HG02938 (cell line): ENCODE measurements around the gene C16orf90.
"Not testable (repeated sequence)": the region's sequence is repeated elsewhere in the genome, so short reads cannot be mapped to it uniquely, and the experiment has no call there.

Experiments
- ATAC-seq: cut with Tn5 transposase; IDR thresholded peaks from one replicate; pipeline ENCODE4 v1.9.1; 2021; ENCODE audit warnings: mild to moderate bottlenecking, moderate library complexity; ENCODE audit not compliant: unreplicated experiment

The C16orf90 gene

DNA sequence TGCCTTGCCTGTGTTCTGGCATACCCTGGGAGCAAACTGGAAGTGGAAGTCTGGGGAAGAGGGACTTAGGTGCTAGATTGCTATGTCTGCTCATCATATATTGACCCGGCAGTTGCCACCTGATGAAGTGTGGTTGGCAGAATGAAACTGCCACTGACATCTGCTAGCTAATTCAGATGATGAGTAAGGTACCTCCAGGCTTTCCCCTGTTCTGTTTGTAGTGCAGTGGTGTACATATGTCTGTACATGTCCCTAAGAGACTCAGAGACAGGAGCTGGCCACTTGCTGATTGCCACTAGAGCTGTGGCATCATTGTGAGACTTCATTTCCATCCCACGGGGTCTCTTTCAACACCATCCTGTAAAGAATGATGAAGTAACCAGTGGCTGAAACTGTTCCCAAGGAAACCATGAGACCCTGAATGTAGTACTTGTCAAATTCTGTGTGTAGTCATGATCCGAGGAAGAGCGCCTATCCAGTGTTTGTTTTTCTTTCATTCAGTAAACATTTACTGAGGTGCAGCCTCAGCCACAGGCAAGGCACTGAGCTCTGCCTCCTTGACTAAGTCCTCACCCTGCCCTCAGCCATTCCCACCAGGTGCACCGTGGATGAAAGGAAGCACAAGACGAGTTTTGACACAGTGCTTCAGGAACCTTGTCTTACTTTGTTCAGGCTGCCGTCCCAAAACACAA is 18.7 kb upstream of the C16orf90 start:
- no peak for ATAC-seq

DNA sequence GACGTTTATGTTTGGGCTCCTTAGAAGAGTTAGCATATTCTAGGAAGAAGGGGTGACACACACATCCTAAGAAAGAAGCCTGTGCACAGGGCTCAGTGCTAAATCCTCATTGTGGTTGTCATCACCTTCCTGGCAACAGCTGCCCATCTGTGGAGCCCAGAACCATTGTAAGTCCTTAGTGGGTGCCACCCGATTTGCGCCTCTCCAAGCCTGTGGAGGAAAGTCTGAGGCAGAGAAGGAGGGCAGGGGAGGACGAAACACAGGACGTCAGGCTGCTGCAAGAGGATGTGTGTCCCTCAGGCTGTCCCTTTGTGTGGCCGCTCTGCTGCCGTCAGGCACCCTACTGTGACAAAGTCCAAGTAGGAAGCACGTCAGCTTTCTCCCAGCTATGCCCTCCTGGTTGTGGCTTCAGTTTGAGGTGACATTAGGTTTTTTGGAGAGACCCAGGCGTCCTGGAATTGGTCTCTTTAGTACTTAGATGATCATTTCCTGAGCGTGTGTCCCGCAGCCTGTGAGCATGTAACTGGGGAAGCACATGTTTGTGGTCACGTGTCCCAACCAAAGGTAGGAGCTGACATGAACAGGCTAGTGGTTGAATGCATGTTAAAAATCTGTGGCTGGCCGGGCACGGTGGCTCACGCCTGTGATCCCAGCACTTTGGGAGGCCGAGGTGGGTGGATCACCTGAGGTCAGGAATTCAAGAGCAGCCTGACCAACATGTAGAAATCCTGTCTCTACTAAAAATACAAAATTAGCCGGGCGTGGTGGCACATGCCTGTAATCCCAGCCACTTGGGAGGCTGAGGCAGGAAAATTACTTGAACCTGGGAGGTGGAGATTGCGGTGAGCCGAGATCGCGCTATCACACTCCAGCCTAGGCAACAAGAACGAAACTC is 16.2 kb upstream of the C16orf90 start:
- no peak for ATAC-seq

- no peak for ATAC-seq
These were observed 15.1 kb upstream of the C16orf90 start for GRCh38 chr16:3510416-3510815.

DNA sequence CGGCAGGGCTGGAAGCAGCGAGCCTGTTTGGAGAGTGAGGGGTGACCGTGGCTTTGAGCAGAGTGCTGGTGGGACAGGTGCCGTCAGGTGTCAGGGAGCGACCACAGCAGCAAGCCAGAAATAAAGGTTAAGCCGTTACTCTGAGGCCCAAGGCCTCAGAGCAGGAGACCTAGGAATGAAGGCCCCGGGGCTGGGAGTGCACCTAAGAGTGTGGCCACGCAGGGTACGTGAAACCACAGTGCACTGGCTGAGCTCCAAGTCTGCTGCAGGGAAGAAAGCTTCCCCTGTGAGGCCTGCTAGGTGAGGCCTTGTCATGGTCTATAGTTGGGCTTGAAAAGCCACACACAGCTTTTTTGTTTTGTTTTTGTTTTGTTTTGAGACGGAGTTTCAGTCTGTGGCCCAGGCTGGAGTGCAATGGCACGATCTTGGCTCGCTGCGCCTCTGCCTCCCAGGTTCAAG is 14.2 kb upstream of the C16orf90 start:
- ATAC-seq: no peak

DNA sequence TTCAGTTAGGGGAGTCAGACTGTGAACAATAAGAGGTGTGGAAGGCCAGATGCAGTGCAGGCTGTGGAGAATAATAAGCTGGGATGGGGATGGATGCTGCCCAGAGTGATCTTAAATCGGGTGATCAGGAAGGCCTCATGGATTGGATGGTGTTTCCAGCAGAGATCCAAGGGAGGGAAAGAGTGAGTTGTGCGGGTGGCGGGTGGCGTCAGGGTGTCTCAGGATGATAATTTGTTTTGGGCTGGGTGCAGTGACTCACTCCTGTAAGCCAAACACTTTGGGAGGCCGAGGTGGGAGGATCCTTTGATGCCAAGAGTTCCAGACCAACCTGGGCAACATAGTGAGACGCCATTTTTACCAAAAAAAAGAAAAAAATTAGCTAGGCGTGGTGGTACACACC is 13.4 kb upstream of the C16orf90 start:
- no peak for ATAC-seq

DNA sequence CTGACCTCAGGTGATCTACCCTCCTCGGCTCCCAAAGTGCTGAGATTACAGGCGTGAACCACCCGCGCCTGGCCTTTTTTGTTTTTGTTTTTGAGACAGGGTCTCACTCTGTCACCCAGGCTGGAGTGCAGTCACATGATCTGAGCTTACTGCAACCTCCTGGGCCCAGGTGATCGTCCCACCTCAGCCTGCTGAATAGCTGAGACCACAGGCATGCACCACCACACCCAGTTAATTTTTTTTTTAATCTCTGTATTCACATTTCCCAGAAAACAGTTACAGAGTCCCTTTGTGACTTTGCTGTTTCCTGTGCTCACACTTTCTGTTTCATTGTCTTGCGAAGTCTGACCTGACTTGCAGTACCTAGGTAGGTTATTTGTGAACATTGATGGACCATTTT is 8.2 kb upstream of the C16orf90 start:
- no peak for ATAC-seq

- no peak for ATAC-seq
These were observed 6.6 kb upstream of the C16orf90 start for GRCh38 chr16:3501783-3502400.

- ATAC-seq: not testable (repeated sequence)
These were observed 6.1 kb upstream of the C16orf90 start for GRCh38 chr16:3501412-3501761.

GRCh38 chr16:3498988-3499387 is 3.7 kb upstream of the C16orf90 start:
- ATAC-seq: no peak

- no peak for ATAC-seq
These were observed 2.5 kb upstream of the C16orf90 start for GRCh38 chr16:3497771-3498170.

GRCh38 chr16:3496386-3496785 is 1.1 kb upstream of the C16orf90 start:
- ATAC-seq: no peak

DNA sequence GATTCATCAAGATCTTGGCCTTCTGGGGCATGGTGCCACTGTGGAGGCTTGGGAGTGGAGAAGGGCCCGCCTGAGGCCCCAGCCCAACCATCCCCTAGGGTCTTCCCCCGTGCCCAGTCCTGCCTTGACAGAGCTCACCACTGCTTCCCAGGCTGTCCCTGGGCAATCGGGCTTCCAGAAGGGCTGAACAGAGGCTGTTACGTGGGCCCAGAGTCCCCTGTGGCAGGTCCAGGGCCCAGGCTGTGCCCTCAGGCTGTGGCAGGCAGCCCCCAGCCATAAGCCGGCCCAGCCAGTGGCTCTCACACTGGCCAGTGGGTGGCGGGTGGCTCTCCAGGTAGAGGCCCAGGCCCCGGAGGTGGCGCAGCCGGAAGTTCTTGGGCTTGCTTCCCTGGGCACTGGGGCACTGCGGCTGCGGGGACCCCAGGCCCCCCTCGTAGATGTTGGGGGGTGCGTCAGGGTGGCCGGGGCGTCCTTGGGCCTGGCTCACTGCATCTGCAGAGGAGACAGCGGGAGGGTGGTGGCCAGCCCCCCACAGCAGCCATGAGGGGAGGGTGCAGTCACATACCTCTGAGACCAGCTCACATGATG is 809 bp downstream of the C16orf90 start:
- no peak for ATAC-seq

GRCh38 chr16:3492356-3492755 is 2.9 kb downstream of the C16orf90 start:
- no peak for ATAC-seq

GRCh38 chr16:3490911-3491629 is 4.2 kb downstream of the C16orf90 start:
- ATAC-seq: no peak

- no peak for ATAC-seq
These were observed 6.5 kb downstream of the C16orf90 start for GRCh38 chr16:3488801-3489200.

GRCh38 chr16:3487521-3488410 is 7.5 kb downstream of the C16orf90 start:
- no peak for ATAC-seq

DNA sequence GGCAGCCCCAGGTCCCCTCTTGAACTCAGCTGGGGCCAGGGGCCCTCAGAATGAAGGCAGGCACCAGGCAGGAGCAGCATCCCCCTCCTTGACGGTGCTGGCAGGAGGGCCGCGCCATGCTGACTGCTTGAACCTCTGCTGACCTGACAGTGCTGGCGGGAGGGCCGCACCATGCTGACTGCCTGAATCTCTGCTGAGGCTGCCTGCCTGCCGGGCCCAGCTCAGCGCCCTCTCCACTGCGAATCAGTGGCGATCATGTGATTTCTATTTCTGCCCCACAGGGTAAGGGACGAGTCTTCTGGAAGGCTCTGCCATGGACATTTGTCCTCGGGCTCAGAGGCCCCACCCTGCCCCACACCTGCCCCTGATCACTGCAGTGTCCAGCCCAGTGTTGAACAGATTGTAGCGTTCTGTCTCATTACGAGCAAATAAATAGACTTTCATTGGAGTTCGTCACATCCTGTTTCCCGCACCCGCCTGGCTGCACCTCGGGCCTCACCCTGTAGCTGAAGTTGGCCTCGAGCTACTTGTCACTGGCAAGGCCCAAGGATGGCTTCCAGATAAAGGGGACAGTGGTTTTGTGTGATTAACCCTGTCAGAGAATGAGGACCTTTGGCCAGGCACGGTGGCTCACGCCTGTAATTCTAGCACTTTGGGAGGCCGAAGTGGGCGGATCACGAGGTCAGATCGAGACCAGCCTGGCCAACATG is 8.6 kb downstream of the C16orf90 start:
- no peak for ATAC-seq

DNA sequence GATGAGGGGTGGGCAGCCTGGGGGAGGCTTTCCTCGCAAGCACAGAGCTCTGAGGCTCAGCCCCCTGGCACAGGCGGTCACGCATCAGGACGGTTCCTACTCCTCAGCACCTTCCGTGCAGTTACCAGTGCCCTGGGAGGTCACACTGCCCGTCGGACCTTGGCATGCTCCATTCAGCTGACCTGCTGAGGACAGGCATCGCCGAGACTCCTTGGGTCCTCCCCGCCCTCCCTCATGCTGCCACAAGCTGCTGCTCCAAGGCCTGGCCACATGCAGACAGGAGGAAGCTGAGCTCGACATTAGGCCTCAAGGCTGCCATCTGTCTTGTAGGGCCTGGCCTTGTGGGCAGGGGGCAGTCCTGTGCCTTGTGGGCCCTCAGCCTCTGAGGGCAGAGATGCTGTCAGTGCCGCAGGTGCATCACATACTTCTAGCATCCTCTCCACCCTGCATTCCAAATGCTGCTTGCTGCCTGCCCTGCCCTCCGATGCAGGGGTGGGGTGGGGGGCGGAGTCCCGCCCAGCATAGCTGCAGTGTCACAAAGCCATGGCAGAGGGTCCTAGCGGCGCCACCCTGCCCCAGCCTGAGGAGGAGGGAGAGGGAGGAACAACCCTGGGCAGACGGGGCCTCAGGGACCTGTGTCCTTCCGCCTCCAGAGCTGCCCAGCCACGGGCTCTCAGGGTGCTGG is 9.3 kb downstream of the C16orf90 start:
- no peak for ATAC-seq
